Rectal smooth muscle tissue (tissue), 1 donor: ENCODE results near the gene PLCB1.

Source experiments
- H3K27ac ChIP-seq: one replicate; pipeline ENCODE4 v1.7.0; 2013; ENCODE audit warnings: low read depth, low read length, inconsistent platforms
- H3K27me3 ChIP-seq: one replicate; pipeline ENCODE4 v1.7.0; 2013; ENCODE audit warnings: low read length; ENCODE audit not compliant: control insufficient read depth, insufficient read depth
- H3K36me3 ChIP-seq: one replicate; pipeline ENCODE4 v1.7.0; 2013; ENCODE audit warnings: low read length; ENCODE audit not compliant: control insufficient read depth, insufficient read depth
- H3K4me1 ChIP-seq: one replicate; pipeline ENCODE4 v1.7.0; 2013; ENCODE audit warnings: low read length; ENCODE audit not compliant: control insufficient read depth, insufficient read depth
- H3K4me3 ChIP-seq: one replicate; pipeline ENCODE4 v1.7.0; 2013; ENCODE audit warnings: low read length
- H3K9ac ChIP-seq: one replicate; pipeline ENCODE4 v1.7.0; 2013; ENCODE audit warnings: low read length

The PLCB1 gene

DNA sequence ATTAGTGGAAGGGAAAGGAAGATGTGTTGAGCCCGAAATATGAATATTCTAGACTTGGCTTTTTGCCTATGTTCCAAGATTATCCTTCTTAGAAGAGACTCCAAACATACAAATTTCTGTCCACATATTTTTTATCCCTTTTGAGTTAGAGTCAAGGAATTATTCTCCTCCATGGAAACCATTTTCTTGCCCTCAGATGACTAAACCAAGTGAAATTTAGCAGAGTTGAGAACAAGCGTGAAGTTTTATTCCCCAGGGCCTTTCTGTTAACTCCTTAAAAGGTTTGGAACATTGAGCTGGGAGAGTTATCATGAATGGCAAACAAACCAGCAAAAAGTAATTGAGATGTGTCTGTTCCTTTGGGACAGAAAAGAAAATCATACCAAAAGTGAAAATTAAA lies 650.7 kb downstream of the PLCB1 start:
- Histone ChIP-seq H3K27me3 (no peaks in the 10 kb centered on the region), H3K27ac (no peak overlapping the region), H3K36me3 (no peaks in the 10 kb centered on the region), H3K9ac (no peak overlapping the region), H3K4me1 (no peaks in the 10 kb centered on the region), H3K4me3 (no peak overlapping the region)

DNA sequence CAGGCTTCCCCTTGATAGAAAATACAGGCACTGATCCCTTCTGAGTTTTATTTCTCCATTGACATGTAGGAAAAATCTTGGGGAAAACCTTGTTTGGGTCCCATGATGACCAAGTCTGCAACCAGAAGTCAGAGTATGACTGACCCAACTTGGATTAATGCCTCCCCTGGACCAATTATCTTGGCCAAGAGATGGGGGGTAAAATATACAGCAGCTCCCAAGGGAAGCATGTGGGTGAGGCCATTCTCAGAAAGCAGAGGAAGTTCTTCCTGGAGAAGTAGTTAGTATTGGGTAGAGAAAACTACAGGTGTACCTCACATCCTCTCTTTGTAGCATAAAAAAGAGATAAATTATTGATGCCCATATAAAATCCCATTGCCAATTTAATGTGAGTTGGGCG lies 651.7 kb downstream of the PLCB1 start:
- H3K4me1 ChIP-seq: no peaks in the 10 kb centered on the region
- H3K9ac ChIP-seq: no peak overlapping the region
- no peaks in the 10 kb centered on the region for H3K27me3 ChIP-seq
- H3K4me3 ChIP-seq: no peak overlapping the region
- H3K36me3 ChIP-seq: no peaks in the 10 kb centered on the region
- no peak overlapping the region for H3K27ac ChIP-seq

DNA sequence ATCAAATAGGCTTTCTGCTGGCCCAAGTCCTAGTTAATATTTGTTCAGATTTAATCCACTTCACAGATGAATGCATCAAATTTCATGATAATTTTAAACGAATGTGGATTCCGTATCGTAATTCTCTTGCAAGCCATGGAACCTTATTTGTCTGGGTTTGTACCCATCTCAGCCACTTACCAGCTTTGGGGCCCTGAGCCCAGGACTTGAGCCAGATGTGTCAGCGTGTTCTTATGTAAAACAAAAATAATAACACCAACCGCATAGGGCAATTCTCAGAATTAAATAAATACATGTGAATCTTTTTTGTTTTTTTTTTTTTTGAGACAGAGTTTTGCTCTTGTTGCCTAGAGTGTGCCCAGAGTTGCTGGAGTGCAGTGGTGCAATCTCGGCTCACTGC lies 654.3 kb downstream of the PLCB1 start:
- Histone ChIP-seq H3K27ac (no peak overlapping the region), H3K36me3 (no peaks in the 10 kb centered on the region), H3K27me3 (no peaks in the 10 kb centered on the region), H3K9ac (no peak overlapping the region), H3K4me3 (no peak overlapping the region), H3K4me1 (peaks cover 2% of the 10 kb centered on the region)

DNA sequence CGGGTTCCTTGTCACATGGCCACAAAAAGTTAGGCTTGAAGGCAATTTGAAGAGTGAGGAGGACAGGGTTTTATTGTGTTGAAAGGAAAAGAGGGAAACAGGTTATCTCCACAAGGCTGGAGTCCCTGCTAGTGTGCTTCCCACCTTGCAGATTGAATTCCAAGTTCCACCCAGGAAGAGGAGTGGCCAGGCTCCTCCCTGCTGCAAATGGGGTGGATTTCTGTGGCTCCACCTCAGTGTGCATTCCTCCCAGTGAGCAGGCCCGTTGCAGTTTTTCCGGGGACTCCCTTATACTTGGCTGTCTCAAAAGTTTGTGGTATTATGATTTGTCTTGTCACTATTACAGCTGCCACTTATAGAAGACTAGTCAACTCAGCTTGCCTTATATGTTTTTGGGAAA lies 655.0 kb downstream of the PLCB1 start:
- H3K9ac ChIP-seq: no peak overlapping the region
- H3K27me3 ChIP-seq: no peaks in the 10 kb centered on the region
- H3K27ac ChIP-seq: no peak overlapping the region
- no peaks in the 10 kb centered on the region for H3K36me3 ChIP-seq
- H3K4me3 ChIP-seq: no peak overlapping the region
- peaks cover 2% of the 10 kb centered on the region for H3K4me1 ChIP-seq

DNA sequence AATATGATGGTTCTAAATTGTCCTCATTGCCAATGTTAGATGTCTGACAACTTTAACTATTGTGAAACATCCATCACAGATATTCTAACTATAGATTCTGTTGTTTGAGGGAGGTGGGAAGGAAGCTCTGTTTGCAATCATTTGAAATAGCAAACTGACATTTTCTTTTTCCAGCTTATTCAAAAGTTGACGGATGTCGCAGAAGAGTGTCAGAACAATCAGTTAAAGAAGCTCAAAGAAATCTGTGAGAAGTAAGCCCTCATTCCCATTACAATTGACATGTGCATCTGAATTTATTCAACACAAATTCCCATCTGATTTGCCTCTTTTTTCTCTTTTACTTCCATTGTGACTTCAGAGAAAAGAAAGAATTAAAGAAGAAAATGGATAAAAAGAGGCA lies 656.2 kb downstream of the PLCB1 start:
- Histone ChIP-seq H3K4me1 (peaks cover 2% of the 10 kb centered on the region), H3K9ac (no peak overlapping the region), H3K27me3 (no peaks in the 10 kb centered on the region), H3K27ac (no peak overlapping the region), H3K36me3 (no peaks in the 10 kb centered on the region), H3K4me3 (no peak overlapping the region)

DNA sequence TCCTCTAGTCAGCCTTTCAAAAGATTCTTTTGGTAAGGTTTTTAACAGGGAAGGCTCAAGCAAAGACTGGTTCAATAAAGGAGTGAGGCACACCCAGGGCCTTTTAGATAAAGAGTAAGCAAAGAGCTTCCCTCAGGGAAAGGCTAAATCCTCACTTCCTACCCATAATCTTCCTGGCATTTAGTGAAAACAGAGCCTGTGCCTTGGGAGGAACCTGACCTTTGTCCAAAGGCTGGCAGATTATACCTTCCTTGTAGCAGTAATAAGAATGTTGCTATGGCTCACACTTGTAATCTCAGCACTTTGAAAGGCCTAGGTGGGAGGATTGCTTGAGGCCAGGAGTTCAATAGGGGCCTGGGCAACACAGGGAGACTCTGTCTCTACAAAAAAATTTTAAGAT lies 656.8 kb downstream of the PLCB1 start:
- H3K4me1 ChIP-seq: peaks cover 2% of the 10 kb centered on the region
- H3K27ac ChIP-seq: no peak overlapping the region
- no peaks in the 10 kb centered on the region for H3K36me3 ChIP-seq
- H3K4me3 ChIP-seq: no peak overlapping the region
- no peaks in the 10 kb centered on the region for H3K27me3 ChIP-seq
- H3K9ac ChIP-seq: no peak overlapping the region

DNA sequence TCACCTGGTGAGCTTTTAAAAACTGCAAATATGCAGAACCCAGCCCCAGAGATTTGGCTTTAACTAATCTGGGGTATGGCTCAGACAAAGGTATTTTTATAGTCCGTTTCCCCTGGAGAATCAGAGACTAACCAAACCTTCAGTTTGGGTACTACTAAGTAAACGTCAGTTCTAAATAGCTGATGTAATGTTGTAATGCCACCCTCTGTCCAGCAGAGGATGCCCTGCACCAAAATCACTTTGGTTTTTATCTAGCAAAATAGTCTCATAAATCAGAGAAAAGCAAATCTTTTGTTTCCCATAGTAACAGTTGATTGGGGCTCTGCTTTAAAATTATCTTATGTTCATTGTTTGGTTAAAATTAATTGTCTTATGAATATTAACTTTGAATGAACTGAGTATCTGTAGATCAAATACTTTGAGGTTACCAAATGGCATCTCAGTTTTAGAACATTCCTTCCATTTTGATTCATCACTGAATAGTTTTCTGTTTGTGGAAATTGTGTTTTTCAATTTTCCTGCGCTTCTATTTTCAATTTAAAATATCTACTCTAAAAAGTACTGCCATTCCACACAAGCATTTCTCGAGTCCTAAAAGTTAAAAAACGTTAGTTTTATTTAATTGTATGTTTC lies 658.5 kb downstream of the PLCB1 start:
- no peak overlapping the region for H3K27ac ChIP-seq
- H3K36me3 ChIP-seq: no peaks in the 10 kb centered on the region

DNA sequence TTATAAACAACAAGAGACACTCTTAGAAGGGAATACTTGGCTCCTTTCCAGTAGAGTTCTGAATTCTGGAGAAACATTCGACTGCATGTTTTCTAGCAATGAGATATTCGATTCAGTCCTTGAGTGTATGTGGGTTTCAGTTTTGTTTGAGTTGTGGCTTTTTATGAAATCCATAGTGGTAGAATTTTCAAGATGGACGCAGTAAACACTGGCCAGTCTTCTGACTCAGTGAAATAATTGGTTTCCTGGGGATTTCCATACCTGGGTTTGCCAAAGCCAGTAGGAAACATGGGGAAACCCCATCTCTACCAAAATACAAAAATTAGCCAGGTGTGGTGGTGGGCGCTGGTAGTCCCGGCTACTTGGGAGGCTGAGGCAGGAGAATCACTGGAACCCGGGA lies 663.3 kb downstream of the PLCB1 start:
- Histone ChIP-seq H3K4me1 (peaks cover 11% of the 10 kb centered on the region), H3K9ac (no peak overlapping the region), H3K36me3 (no peaks in the 10 kb centered on the region), H3K27me3 (no peaks in the 10 kb centered on the region), H3K4me3 (no peak overlapping the region), H3K27ac (no peak overlapping the region)

More for the DNA sequence above, 658.5 kb downstream of the PLCB1 start:
- peaks cover 7% of the 10 kb centered on the region for H3K4me1 ChIP-seq
- no peak overlapping the region for H3K4me3 ChIP-seq
- H3K9ac ChIP-seq: no peak overlapping the region
- no peaks in the 10 kb centered on the region for H3K27me3 ChIP-seq

DNA sequence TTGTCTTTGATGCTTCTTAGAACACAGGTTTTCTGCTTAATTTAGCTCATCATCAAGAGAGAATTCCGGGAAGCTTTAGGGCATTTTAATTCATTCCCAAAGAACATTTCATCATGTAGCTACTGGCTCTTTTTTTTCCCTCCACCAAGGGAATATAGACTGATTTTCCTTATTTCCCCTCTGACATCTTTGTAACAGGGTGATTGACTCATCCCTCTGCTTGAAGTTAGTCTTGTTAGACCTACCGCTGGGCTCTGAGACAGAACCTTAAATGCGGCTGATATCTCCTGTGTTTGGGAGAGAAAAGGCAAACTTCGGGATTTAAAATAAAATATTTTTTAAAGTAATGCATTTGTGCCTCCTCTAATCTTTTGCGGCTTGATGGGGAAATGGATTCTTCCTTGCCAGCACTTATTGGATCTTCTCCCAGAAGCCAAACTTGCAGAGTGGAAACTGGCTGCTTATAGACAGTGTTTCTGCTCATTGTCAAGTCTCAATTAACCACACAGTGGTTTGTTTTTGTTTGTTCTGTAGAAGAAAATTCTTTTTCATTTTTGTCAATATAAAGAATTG lies 664.1 kb downstream of the PLCB1 start:
- H3K27ac ChIP-seq: no peak overlapping the region
- no peak overlapping the region for H3K4me3 ChIP-seq
- H3K27me3 ChIP-seq: no peaks in the 10 kb centered on the region
- no peak overlapping the region for H3K9ac ChIP-seq
- peaks cover 10% of the 10 kb centered on the region for H3K4me1 ChIP-seq
- H3K36me3 ChIP-seq: no peaks in the 10 kb centered on the region

DNA sequence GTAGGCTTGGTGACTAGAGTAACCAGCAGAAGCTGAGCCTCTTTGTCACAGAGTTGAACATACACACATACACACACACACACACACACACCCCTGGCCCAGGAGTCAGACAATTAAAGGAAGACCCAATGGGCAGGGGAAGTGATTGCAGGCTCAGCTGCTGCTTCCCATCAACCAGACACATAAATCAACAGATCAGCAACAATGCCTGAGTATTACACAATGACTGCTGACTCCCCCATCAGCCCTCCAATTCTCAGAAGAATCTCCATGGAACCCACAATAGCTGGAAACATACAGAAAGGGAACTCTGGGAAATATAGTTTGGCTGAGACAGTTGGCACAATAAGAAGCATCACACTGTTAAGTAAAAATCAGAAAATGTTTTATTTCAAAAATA lies 666.4 kb downstream of the PLCB1 start:
- no peak overlapping the region for H3K9ac ChIP-seq
- no peaks in the 10 kb centered on the region for H3K27me3 ChIP-seq
- H3K27ac ChIP-seq: no peak overlapping the region
- H3K36me3 ChIP-seq: no peaks in the 10 kb centered on the region
- no peak overlapping the region for H3K4me3 ChIP-seq
- peaks cover 10% of the 10 kb centered on the region for H3K4me1 ChIP-seq

DNA sequence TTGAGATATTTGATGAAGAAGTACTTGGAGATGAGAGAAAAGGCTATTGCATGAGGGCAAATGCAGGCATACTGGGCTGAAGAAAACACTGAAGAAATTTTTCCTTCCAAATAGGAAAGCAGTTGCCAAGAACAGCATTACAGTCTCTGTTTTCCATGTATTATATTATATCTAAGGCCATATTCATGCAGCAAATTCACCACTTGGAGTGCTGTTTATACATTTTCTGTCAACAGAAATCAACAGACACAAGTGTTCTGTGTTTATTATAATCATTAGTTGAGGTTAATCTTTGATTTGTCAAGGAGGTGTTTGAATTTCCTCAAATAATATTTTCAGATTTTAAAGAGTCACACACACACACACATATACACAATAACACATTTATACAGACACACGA lies 668.0 kb downstream of the PLCB1 start:
- no peak overlapping the region for H3K27ac ChIP-seq
- H3K36me3 ChIP-seq: no peaks in the 10 kb centered on the region
- H3K27me3 ChIP-seq: no peaks in the 10 kb centered on the region
- H3K9ac ChIP-seq: no peak overlapping the region
- peaks cover 7% of the 10 kb centered on the region for H3K4me1 ChIP-seq
- H3K4me3 ChIP-seq: no peak overlapping the region

DNA sequence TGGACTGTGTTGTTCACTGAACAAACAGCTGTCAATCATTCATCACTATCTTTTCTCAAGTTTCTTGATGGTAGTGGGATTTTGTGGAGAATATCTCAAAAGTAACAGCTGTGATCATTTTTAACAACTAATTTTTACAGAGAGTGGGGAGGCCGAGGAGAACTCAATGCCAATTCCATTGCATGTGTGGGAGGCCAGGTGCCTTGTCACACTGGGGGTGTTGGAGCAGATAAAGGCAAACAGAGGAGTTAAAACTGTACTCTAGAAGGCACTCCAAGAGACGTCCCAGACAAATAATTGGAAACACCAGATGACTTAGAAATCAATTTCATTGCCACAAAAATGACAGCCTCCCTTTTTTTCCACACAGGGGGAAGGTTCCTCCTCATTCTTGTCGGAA lies 669.6 kb downstream of the PLCB1 start:
- Histone ChIP-seq H3K27me3 (no peaks in the 10 kb centered on the region), H3K4me1 (no peaks in the 10 kb centered on the region), H3K27ac (no peak overlapping the region), H3K36me3 (no peaks in the 10 kb centered on the region), H3K9ac (no peak overlapping the region), H3K4me3 (no peak overlapping the region)

DNA sequence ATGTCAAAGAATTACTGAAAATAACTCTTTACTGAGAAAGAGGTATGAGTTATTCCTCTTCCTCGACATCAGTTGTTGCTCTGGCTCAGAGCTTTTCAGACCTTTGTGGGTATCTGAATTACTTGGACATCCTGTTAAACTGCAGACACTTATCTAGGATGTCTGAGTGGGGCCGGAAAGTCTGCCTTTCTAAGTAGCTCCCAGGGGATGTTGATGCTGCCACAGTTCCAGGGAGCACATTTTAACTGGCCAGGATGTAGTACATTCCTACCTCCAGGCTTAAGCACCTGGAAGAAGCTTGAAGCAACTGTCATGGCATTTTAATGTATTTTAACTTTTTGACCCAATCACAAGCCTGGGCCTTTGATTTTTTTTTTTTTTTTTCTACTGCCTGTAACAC lies 671.0 kb downstream of the PLCB1 start:
- Histone ChIP-seq H3K9ac (no peak overlapping the region), H3K4me3 (no peak overlapping the region), H3K27ac (no peak overlapping the region), H3K36me3 (no peaks in the 10 kb centered on the region), H3K27me3 (no peaks in the 10 kb centered on the region), H3K4me1 (peaks cover 4% of the 10 kb centered on the region)
